K562 (cell line): ENCODE data around the gene GAB4. TPM values are rescaled to one million over a fixed set of nuclear protein-coding genes. Genes with fewer than 3 reads are reported as not detected.
A peak's percentile ranks its signal among the peaks of the same experiment; 100 is the strongest.
"Not testable (repeated sequence)": the region's sequence is repeated elsewhere in the genome, so short reads cannot be mapped to it uniquely, and the experiment has no call there.

Source experiments
- ATAC-seq: fragments of 200-7000 bp; cut with Tn5 transposase; 3 replicates; pipeline ENCODE4 v1.9.1; 2020; ENCODE audit warnings: moderate library complexity
- BruUV-seq: library from RNA; stranded (reverse); fragments of 400-500 nt; replicated peaks from 2 replicates; lab custom pipeline; 2021; lab: Mats Ljungman, UMichigan
- CTCF ChIA-PET: fragments of 300-600 bp; formaldehyde crosslinking; extraction: SDS; loops from one replicate; lab custom pipeline; 2021; ENCODE audit warnings: low intra/inter-chr PET ratio; lab: Yijun Ruan, JAX
- POLR2A ChIA-PET: fragments of 300-600, 350-650 bp; sonication (Branson Sonifier 250); formaldehyde crosslinking; extraction: SDS; loops from one replicate; lab custom pipeline; 2021; ENCODE audit warnings: antibody characterized with exemption, inconsistent platforms; lab: Yijun Ruan, JAX
- DNase-seq, 4 experiments: peaks; one replicate each; pipeline versions ENCODE4 v3.0.0 to v3.0.0-alpha.2; 2011 to 2018; ENCODE audit warnings: low spot score in 3 of 4, mixed read lengths in 3 of 4; ENCODE audit errors: extremely low read depth in 1 of 4
- FAIRE-seq: peaks from 2 replicates; lab custom pipeline; 2011; peaks lifted over from hg19 to GRCh38; lab: Jason Lieb, UNC
- H2AFZ ChIP-seq: 2 replicates; pipeline ENCODE4 v1.6.0; 2011; ENCODE audit warnings: low read depth, low read length, control low read depth, inconsistent platforms
- H3K27ac ChIP-seq: fragments of 200-600 bp; 3 replicates; pipeline ENCODE4 v1.8.0; 2011; ENCODE audit warnings: low read depth, mild to moderate bottlenecking, control low read depth, inconsistent platforms, low read length, moderate library complexity, mixed read lengths; ENCODE audit errors: extremely low read depth
- H3K27me3 ChIP-seq, 2 experiments: fragments of 300-600 bp in 1 of 2; 2 replicates in 1 of 2; 3 replicates in 1 of 2; pipeline versions ENCODE4 v1.6.0 to v1.8.0; 2011; ENCODE audit warnings: inconsistent platforms in 2 of 2, low read length in 2 of 2, mild to moderate bottlenecking in 1 of 2, mixed read lengths in 1 of 2, moderate library complexity in 1 of 2; ENCODE audit not compliant: control insufficient read depth in 2 of 2, insufficient read depth in 2 of 2
- H3K36me3 ChIP-seq: fragments of 300-600 bp; 3 replicates; pipeline ENCODE4 v1.8.0; 2011; ENCODE audit warnings: mild to moderate bottlenecking, low read length, inconsistent platforms; ENCODE audit not compliant: control insufficient read depth, insufficient read depth
- H3K4me1 ChIP-seq, 2 experiments: fragments of 200-600 bp in 1 of 2; replicated peaks in 1 of 2; 2 replicates in 1 of 2; 3 replicates in 1 of 2; pipeline versions ENCODE4 v1.5.1 to v1.8.0; 2011; ENCODE audit warnings: inconsistent platforms in 2 of 2, low read length in 2 of 2, mild to moderate bottlenecking in 1 of 2, mixed read lengths in 1 of 2, moderate library complexity in 1 of 2; ENCODE audit not compliant: control insufficient read depth in 2 of 2, insufficient read depth in 2 of 2
- H3K4me2 ChIP-seq: 2 replicates; pipeline ENCODE4 v1.6.1; 2011; ENCODE audit warnings: low read length, control low read depth, inconsistent platforms, mixed read lengths; ENCODE audit not compliant: insufficient read depth
- H3K4me3 ChIP-seq: fragments of 200-600 bp; sonication (generic), shearing (Covaris generic); 2 replicates; pipeline ENCODE4 v1.5.1; 2016; ENCODE audit warnings: control low read depth, inconsistent platforms
- H3K79me2 ChIP-seq: fragments of 200-600 bp; 3 replicates; pipeline ENCODE4 v1.8.0; 2011; ENCODE audit warnings: low read length, inconsistent platforms; ENCODE audit not compliant: control insufficient read depth, insufficient read depth
- H3K9ac ChIP-seq, 2 experiments: 2 replicates each; pipeline versions ENCODE4 v1.6.0 to v1.6.1; 2011; ENCODE audit warnings: low read depth in 2 of 2, low read length in 2 of 2, control low read depth in 1 of 2, inconsistent platforms in 1 of 2, mild to moderate bottlenecking in 1 of 2, mixed read lengths in 1 of 2; ENCODE audit not compliant: insufficient read depth in 1 of 2
- H3K9me1 ChIP-seq: one replicate; pipeline ENCODE4 v1.6.0; 2011; ENCODE audit warnings: inconsistent platforms, mild to moderate bottlenecking, low read length, moderate library complexity; ENCODE audit not compliant: control insufficient read depth, insufficient read depth
- H3K9me3 ChIP-seq: replicated peaks from 2 replicates; pipeline ENCODE4 v1.5.1; 2011; ENCODE audit warnings: low read depth, low read length, inconsistent platforms; ENCODE audit not compliant: control insufficient read depth, insufficient read depth
- H4K20me1 ChIP-seq: replicated peaks from 2 replicates; pipeline ENCODE4 v1.6.1; 2011; ENCODE audit warnings: low read length, inconsistent platforms, mixed read lengths; ENCODE audit not compliant: control insufficient read depth, insufficient read depth
- ATF1 ChIP-seq, 2 experiments: fragments of 450-650 bp in 1 of 2; IDR thresholded peaks; 2 replicates each; pipeline ENCODE4 v1.6.1; 2016; ENCODE audit warnings: missing compliant biosample characterization in 1 of 2, missing genetic modification characterization in 1 of 2
- E2F3 ChIP-seq: fragments of 250-450 bp; sonication (Bioruptor Pico); IDR thresholded peaks from 2 replicates; pipeline ENCODE4 v1.4.0; 2020; ENCODE audit warnings: mild to moderate bottlenecking
- KDM2B ChIP-seq: fragments of 250-450 bp; sonication (Bioruptor Pico); IDR thresholded peaks from 2 replicates; pipeline ENCODE4 v1.8.0; 2021; ENCODE audit warnings: mild to moderate bottlenecking, moderate library complexity
- MAZ ChIP-seq, 2 experiments: fragments of 450-650 bp in 1 of 2; sonication (generic) in 1 of 2; formaldehyde crosslinking; IDR thresholded peaks in 1 of 2; conservative IDR thresholded peaks in 1 of 2; 2 replicates each; pipeline versions ENCODE4 v1.4.0 to v1.5.0; 2020; ENCODE audit warnings: mild to moderate bottlenecking in 1 of 2, missing genetic modification reagents in 1 of 2
- NFIC ChIP-seq: fragments of 450-650 bp; IDR thresholded peaks from 2 replicates; pipeline ENCODE4 v1.6.1; 2017; ENCODE audit warnings: mild to moderate bottlenecking, inconsistent platforms
- NFYB ChIP-seq: IDR thresholded peaks from 2 replicates; pipeline ENCODE4 v1.6.1; 2011; ENCODE audit warnings: mild to moderate bottlenecking, moderate library complexity; ENCODE audit not compliant: insufficient read length; ENCODE audit errors: extremely low read depth
- SMAD4 ChIP-seq: fragments of 250-450 bp; sonication (Bioruptor Pico); conservative IDR thresholded peaks from 2 replicates; pipeline ENCODE4 v1.8.0; 2021; ENCODE audit warnings: inconsistent platforms, mild to moderate bottlenecking, moderate library complexity
- TAF1 ChIP-seq: IDR thresholded peaks from 2 replicates; pipeline ENCODE4 v1.6.1; 2011; ENCODE audit warnings: mild to moderate bottlenecking, low read length, moderate library complexity; ENCODE audit not compliant: insufficient read depth, control insufficient read depth, severe bottlenecking; ENCODE audit errors: extremely low read depth
- ZFX ChIP-seq: sonication (generic); formaldehyde crosslinking; IDR thresholded peaks from 2 replicates; pipeline ENCODE4 v1.8.0; 2022; ENCODE audit warnings: mild to moderate bottlenecking, missing genetic modification reagents, moderate library complexity
- ZNF583 ChIP-seq: fragments of 250-450 bp; sonication (Bioruptor Pico); IDR thresholded peaks from 2 replicates; pipeline ENCODE4 v1.4.0; 2020
- ZNF79 ChIP-seq: fragments of 250-450 bp; sonication (Bioruptor Pico); IDR thresholded peaks from 2 replicates; pipeline ENCODE4 v1.4.0; 2020; ENCODE audit warnings: low read depth, mild to moderate bottlenecking, moderate library complexity
- WGBS: fragments of 100-300 bp; shearing (Covaris generic); methylation state at CpG from one replicate; pipeline ENCODE4 v1.1.6; 2016; ENCODE audit warnings: low coverage, mixed read lengths; ENCODE audit not compliant: insufficient coverage; ENCODE audit errors: missing lambda C conversion rate; 5-methylcytosine and 5-hydroxymethylcytosine counted together
- in situ Hi-C: fragments of 300-500 bp; cut with MboI; formaldehyde crosslinking; loops from 4 replicates; pipeline ENCODE4 v1.15.0; 2018; ENCODE audit warnings: inconsistent platforms, mixed read lengths
- intact Hi-C: fragments of 100-400 bp; cut with micrococcal nuclease; formaldehyde crosslinking; loops from 2 replicates; pipeline ENCODE4 v1.14.2; 2022
- polyA plus RNA-seq, 8 experiments: library from polyadenylated mRNA; depleted of rRNA in 4 of 8; stranded (reverse) in 5 of 8; unstranded in 3 of 8; fragments of >200 nt; fragmentation: Nextera tagmentation in 2 of 8; fragmentation: Illumina TruSeq in 1 of 8; extraction: Ambion mirVana in 2 of 8; extraction: Trizol in 1 of 8; gene quantifications; 2 replicates each; pipeline versions ENCODE4 v1.2.1 to v1.2.3, GENCODE V29; 2011 to 2014; ENCODE audit warnings: inconsistent platforms in 1 of 8, missing spikeins in 1 of 8
- total RNA-seq, 7 experiments: library from RNA; depleted of rRNA in 6 of 7; stranded (reverse); fragments of >200 nt in 6 of 7; fragmentation: Illumina TruSeq in 2 of 7; extraction: Trizol in 2 of 7; gene quantifications; 2 replicates each; pipeline versions ENCODE4 v1.2.1 to v1.2.3, GENCODE V29; 2011 to 2021; ENCODE audit warnings: low replicate concordance in 1 of 7
- TF ChIP-seq, protein P1 (sequence below): fragments of 250-450 bp; sonication (Bioruptor Pico); IDR thresholded peaks from 2 replicates; pipeline ENCODE4 v1.4.0; 2020; ENCODE audit warnings: mild to moderate bottlenecking, moderate library complexity

GAB4 gene
- total and polyA plus RNA-seq, 9 of the 15 experiments (the other 6 are each of a cell fraction or from before 2014, with no cell fraction given): 0.04 to 0.11 (median 0.04) TPM; not detected in 6

DNA sequence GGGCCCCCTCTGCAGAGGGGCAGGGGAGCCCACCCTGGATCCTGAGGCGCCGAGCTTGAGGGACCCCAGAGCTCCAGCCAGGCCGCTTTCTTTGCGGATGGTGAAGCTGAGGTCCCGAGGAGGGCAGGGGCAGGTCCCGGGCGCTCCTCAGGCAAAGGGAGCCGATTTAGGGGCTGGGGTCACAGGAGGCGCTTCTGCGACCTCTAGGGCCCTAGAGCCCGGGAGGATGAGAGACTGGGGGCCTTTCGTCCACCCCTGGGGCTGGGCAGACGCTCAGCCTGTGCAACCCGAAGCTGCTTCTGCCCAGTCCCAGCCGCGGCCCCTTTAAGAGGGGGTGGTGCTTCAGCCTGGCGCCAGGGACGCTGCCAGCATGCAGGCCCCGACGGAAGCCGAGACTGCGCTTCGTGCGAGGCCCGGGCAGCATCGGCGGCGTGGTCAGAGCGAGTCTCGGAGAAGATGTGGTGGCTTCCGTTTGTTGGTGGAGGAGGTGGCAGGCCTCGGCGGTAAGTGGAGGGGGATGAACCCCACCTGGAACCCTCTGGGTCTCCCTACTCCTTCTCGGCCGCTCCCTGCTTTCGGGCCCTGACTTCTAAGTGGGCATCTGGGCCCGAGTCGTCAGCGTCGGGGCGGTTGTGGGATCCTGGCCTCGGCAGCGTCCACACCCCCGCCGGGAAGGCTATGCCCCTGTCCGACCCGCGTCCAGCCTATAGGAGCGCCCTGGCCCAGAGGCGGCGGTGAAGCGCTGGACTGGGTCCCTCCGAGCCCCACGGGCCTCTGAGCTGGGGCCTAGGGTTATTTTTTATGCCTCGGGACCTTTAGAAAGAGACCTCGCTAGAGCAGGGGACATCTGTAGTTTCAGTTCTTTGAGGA lies 29.1 kb upstream of the GAB4 start:
- H4K20me1 ChIP-seq; H3K9me3 ChIP-seq; H3K36me3 ChIP-seq; CTCF ChIA-PET; H3K9me1 ChIP-seq; intact Hi-C loops; H3K27me3 ChIP-seq; TF ChIP-seq ATF1 (CRISPR knock-in tag; IDR thresholded peaks at IDR 0.05): not testable (repeated sequence)
- H3K27ac ChIP-seq: peak overlapping the region; percentile 84
- BruUV-seq: TSS peak; percentile 62
- H3K9ac ChIP-seq: peak overlapping the region; percentile 86 to 91
- H2AFZ ChIP-seq: peak overlapping the region; percentile 89
- peak; percentile 93 for ATAC-seq
- H3K4me1 ChIP-seq: peaks cover 2 to 16% of the 10 kb centered on the region in 2 experiments; a peak in 2 of 5 replicates
- 7% methylated on average over 28 of the region's 56 CpGs for WGBS
- POLR2A ChIA-PET: interaction anchor here (1.0 kb wide), 1 partner anchor 10 kb away, joined by 3 read pairs; no protein-coding TSS in a partner anchor
- FAIRE-seq: peak; percentile 64
- peak; percentile 46 to 65 (median 50) for DNase-seq
- in situ Hi-C loops: loop anchor here (10.0 kb wide), 1 partner anchor 1158 kb away; no protein-coding TSS in a partner anchor
- peaks cover 43% of the 10 kb centered on the region for H3K79me2 ChIP-seq
- H3K4me3 ChIP-seq: peak overlapping the region; percentile 79
- peak overlapping the region; percentile 73 for H3K4me2 ChIP-seq
- TF ChIP-seq TAF1 (peak; percentile 31), NFYB (peak; percentile 3), ZFX (peak; percentile 89), ZNF79 (CRISPR knock-in tag) (0 out of 2 replicates have a peak, but pooled peaks have one; percentile 16), E2F3 (CRISPR knock-in tag) (peak; percentile 71; the same call in 1 of the 2 replicates), SMAD4 (CRISPR knock-in tag) (peak; percentile 64; the same call in 1 of the 2 replicates), ATF1 (tag; IDR thresholded peaks at IDR 0.05) (peak; percentile 31; the same call in 1 of the 2 replicates), KDM2B (CRISPR knock-in tag) (0 out of 2 replicates have a peak, but pooled peaks have one; percentile 48), MAZ (CRISPR knock-in tag; conservative IDR thresholded peaks at IDR 0.05 in 1 of 2, IDR thresholded peaks at IDR 0.05 in 1 of 2) (0 out of 4 replicates have a peak, but pooled peaks of 1 of the 2 experiments have one; percentile 65), NFIC (peak; percentile 47), ZNF583 (CRISPR knock-in tag) (peak; percentile 53; the same call in 1 of the 2 replicates)
- TF ChIP-seq, protein P1, sequence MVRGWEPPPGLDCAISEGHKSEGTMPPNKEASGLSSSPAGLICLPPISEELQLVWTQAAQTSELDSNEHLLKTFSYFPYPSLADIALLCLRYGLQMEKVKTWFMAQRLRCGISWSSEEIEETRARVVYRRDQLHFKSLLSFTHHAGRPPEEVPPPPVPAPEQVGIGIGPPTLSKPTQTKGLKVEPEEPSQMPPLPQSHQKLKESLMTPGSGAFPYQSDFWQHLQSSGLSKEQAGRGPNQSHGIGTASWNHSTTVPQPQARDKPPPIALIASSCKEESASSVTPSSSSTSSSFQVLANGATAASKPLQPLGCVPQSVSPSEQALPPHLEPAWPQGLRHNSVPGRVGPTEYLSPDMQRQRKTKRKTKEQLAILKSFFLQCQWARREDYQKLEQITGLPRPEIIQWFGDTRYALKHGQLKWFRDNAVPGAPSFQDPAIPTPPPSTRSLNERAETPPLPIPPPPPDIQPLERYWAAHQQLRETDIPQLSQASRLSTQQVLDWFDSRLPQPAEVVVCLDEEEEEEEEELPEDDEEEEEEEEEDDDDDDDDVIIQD (CRISPR knock-in tag): 0 out of 2 replicates have a peak, but pooled peaks have one; percentile 57
